Raji (cell line): ENCODE data around the gene DOCK7.

Experiments used
- POLR2A ChIP-seq: IDR thresholded peaks from 2 replicates; pipeline ENCODE4 v1.6.1; 2011; ENCODE audit warnings: low read depth, low read length, control low read depth; ENCODE audit not compliant: insufficient read depth

The DOCK7 gene

DNA sequence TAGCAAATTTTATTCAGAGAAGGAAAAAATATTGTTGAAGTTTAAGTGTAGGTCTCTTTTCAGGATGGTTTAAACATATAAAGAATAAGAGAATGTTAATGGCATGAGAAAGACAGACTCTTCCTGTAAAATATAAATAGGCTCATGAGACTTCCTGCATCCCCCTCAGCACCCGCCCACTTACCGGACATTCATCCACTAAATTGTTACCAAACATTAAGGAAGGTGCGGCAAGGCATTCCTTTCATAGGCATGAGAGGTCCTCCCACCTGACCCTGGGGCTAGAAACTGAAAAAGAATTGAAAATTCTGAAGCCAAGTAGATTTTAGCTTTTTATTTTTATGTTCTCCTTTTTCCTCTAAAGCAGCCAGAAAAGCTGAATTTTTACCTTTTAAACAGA lies 261.9 kb downstream of the DOCK7 start:
- no peak for TF ChIP-seq POLR2A

DNA sequence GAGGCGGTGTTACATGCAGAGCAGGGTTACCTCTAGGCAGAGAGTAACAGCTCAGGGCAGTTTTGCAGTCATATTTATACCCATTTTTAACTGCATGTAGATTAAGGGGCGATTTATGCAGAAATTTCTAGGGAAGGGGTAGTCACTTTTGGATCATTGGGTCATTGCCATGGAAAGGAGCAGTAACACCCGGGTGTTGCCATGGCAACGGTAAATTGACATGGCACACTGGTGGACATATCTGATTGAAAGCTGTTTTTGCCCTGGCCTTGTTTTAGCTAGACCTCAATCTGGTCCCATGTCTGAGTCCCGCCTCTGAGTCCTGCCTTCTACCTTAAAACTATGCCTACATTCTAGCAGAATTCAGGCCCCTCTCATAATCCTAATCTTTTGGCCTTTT lies 263.1 kb downstream of the DOCK7 start:
- TF ChIP-seq POLR2A: no peak

DNA sequence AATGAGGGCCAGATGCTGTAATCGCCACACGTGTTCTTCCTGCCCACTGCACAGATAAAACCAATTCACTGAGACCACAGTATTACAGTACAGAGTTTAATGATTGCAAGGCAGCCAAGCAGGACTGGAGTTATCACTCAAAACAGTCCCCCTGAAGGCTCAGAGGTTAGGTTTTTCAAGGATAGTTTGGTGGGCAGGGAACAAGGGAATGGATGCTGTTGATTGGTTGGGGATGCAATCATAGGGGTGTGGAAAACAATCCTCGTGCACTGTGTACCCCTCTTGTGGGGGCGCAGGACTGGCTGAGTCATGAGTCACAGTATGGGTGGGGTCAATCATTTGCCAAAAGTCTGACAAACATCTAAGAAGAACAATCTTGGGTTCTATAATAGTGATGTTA lies 263.8 kb downstream of the DOCK7 start:
- TF ChIP-seq POLR2A: no peak

DNA sequence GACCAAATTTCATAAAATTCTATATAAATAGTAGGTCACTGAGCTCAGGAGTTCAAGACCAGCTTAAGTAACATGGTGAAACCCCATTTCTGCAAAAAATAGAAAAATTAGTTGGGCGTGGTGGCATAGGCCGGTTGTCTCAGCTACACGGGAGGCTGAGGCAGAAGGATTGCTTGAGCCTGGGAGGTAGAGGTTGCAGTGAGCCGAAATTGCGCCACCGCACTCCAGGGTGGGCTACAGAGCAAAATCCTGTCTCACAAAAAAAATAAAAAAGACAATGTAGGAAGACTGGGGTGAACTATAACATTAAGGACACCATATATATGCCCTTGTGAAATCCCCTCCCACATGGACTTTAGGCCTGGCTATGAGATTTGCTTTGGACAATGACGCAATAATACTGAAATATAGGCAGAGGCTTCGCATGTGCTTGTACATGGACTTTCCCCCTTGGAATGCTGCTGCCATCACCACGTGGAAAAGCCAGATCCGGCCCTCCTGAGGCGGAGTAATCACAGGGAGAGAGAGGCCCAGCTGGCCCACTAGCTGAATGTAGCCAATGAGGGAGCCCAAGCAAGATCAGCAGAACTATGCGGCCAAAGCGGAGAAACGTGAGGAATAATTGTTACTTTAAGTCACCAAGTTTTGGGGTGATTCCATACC lies 264.5 kb downstream of the DOCK7 start:
- no peak for TF ChIP-seq POLR2A

DNA sequence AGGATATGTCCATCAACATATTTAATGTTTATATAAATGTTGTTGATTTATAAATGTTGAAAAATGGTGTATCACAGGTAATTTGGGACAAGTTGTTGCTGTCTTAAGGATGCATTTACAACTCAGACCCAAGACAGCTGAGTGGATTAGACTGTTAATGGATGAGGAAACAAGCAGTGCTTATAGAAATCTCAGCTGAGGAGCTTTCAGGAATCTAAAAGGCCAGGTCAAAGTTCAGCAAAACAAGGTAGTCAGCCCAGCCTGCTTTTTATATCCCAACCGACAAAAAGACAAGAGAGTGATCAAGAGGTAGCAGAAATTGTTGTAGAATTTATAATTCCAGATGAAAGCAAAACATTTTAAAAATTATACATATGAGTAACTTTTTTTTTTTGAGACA lies 268.0 kb downstream of the DOCK7 start:
- TF ChIP-seq POLR2A: no peak

- no peak for TF ChIP-seq POLR2A
Observed at GRCh38 chr1:62417351-62417999, 270.7 kb downstream of the DOCK7 start.

- no peak for TF ChIP-seq POLR2A
Observed at GRCh38 chr1:62415687-62416086, 272.5 kb downstream of the DOCK7 start.

- no peak for TF ChIP-seq POLR2A
Observed at GRCh38 chr1:62407398-62408009, 280.7 kb downstream of the DOCK7 start.

DNA sequence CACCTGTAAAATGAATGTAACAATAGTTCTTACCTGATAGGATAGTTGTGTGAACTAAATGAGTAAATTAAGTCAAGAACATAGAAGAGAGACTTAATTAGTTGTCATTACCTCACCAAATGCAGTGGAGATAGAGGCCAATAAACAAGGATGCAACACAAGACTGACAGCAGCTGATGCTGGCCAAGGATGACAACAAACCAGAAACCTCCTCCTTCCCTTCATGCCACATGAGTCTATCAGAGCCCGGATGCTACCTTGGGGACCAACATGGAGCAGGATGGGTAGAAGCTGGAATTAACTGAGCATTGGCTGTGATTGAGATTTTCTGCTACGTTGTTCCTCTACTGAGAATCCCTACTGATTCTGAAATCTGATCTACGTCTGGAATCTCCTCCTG lies 281.6 kb downstream of the DOCK7 start:
- no peak for TF ChIP-seq POLR2A

DNA sequence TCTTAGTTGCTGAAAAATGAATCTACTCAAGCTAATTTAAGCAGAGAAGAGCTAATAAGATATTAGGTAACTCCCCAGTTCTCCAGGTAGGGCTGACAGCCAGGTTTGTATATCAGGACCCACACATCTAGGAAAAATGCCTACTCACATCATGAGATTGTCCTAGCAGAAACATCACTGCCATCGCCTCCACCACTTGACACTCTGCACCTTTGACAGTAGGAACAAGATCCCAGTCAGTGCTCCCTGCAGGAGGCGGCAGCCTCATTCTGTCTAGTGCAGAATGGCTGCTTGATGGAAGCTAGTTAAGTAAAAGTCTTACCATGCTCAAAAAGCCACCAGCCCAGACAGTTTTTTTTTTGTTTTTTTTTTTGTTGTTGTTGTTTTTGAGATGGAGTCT lies 282.9 kb downstream of the DOCK7 start:
- TF ChIP-seq POLR2A: no peak
